GM12875 (cell line): ENCODE data around the gene PPP2R3C.

Experiments used
- H3K4me3 ChIP-seq: one replicate; pipeline ENCODE4 v1.5.1; 2011; ENCODE audit warnings: low read depth, low read length, control low read depth
- TF ChIP-seq, protein P1 (sequence below): IDR thresholded peaks from 2 replicates; pipeline ENCODE4 v1.5.1; 2011; ENCODE audit warnings: low read depth, mild to moderate bottlenecking, control low read depth, inconsistent platforms, low read length, moderate library complexity, borderline replicate concordance; ENCODE audit not compliant: insufficient read depth

Gene PPP2R3C

DNA sequence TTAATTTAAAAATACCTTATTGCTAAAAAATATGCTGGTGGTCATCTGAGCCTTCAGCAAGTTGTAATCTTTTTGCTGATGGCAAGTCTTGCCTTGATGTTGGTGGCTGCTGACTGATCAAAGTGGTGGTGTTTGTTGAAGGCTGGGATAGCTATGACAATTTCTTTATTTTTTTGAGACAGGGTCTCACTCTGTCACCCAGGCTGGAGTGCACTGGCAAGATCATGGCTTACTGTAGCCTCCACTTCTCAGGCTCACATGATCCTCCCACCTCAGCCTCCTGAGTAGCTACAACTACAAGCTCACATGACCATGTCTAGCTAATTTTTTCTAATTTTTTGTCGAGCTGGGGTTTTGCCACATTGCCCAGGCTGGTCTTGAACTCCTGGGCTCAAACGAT lies 25.4 kb upstream of the PPP2R3C start:
- TF ChIP-seq, protein P1, sequence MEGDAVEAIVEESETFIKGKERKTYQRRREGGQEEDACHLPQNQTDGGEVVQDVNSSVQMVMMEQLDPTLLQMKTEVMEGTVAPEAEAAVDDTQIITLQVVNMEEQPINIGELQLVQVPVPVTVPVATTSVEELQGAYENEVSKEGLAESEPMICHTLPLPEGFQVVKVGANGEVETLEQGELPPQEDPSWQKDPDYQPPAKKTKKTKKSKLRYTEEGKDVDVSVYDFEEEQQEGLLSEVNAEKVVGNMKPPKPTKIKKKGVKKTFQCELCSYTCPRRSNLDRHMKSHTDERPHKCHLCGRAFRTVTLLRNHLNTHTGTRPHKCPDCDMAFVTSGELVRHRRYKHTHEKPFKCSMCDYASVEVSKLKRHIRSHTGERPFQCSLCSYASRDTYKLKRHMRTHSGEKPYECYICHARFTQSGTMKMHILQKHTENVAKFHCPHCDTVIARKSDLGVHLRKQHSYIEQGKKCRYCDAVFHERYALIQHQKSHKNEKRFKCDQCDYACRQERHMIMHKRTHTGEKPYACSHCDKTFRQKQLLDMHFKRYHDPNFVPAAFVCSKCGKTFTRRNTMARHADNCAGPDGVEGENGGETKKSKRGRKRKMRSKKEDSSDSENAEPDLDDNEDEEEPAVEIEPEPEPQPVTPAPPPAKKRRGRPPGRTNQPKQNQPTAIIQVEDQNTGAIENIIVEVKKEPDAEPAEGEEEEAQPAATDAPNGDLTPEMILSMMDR, result no peak
- H3K4me3 ChIP-seq, result no peak overlapping the region

DNA sequence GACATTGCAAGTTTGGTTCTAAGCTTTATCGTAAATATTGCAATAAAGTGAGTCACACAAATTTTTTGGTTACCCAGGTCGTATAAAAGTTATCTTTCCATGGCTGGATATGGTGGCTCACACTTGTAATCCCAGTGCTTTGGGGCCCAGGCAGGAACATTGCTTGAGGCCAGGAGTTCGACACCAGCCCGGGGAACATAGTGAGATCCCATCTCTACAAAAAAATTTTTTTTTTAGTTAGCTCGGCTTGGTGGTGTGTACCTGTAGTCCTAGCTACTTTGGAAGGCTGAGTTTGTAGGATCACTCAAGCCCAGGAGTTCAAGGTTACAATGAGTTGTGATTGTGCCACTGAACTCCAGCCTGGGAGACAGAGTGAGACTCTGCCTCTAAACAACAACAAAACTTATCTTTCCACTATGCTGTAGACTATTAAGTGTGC lies 24.9 kb upstream of the PPP2R3C start:
- TF ChIP-seq, protein P1, result no peak

GRCh38 chr14:35144029-35144428 lies 22.2 kb upstream of the PPP2R3C start:
- no peak overlapping the region for H3K4me3 ChIP-seq
- TF ChIP-seq, protein P1, result no peak

More for the DNA sequence above, 24.9 kb upstream of the PPP2R3C start:
- no peak overlapping the region for H3K4me3 ChIP-seq

- no peak overlapping the region for H3K4me3 ChIP-seq
- TF ChIP-seq, protein P1, result no peak
Observed at GRCh38 chr14:35140718-35141581, 19.2 kb upstream of the PPP2R3C start.

DNA sequence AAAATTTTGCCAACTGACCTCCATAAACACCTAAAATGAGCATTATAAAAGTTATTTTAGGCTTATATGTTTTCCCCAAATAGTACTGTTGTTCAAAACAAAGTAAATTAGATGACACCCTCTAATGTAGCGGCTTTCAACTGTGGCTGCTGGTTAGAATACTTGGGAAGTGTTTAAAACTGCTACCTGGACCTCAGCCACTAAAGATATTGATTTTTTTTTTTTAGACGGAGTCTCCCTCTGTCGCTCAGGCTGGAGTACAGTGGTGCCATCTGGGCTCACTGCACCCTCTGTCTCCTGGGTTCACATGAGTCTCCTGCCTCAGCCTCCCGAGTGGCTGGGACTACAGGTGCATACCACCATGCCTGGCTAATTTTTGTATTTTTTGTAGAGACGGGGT lies 16.8 kb upstream of the PPP2R3C start:
- no peak overlapping the region for H3K4me3 ChIP-seq
- TF ChIP-seq, protein P1, result no peak

- TF ChIP-seq, protein P1, result no peak
- no peak overlapping the region for H3K4me3 ChIP-seq
Observed at GRCh38 chr14:35134329-35135123, 12.7 kb upstream of the PPP2R3C start.
